ENCODE data around the gene DBNL.

DBNL gene

GRCh38 chr7:44062903-44063295 is 18.4 kb downstream of the DBNL start:
- DNase-seq = no peak

GRCh38 chr7:44063547-44063893 is 19.0 kb downstream of the DBNL start:
- DNase-seq = no peak

GRCh38 chr7:44063894-44064651 is 19.6 kb downstream of the DBNL start:
- no peak for DNase-seq

- no peak for DNase-seq
Observed at GRCh38 chr7:44064791-44065430, 20.4 kb downstream of the DBNL start.

GRCh38 chr7:44065431-44066110 is 21.1 kb downstream of the DBNL start, which contains the start of gene PGAM2:
TSS of gene PGAM2 (minus strand) at chr7:44065567. CDS start at chr7:44065529, 38 bp downstream.
- DNase-seq = no peak

GRCh38 chr7:44066111-44066460 is 21.6 kb downstream of the DBNL start:
- no peak for DNase-seq

GRCh38 chr7:44066494-44067063 is 22.1 kb downstream of the DBNL start:
- DNase-seq = no peak

- no peak for DNase-seq
Observed at GRCh38 chr7:44067064-44067951, 22.8 kb downstream of the DBNL start.

GRCh38 chr7:44068054-44068453 is 23.6 kb downstream of the DBNL start:
- DNase-seq = no peak

- DNase-seq = no peak
Observed at GRCh38 chr7:44071726-44072363, 27.3 kb downstream of the DBNL start.

- no peak for DNase-seq
Observed at GRCh38 chr7:44072364-44073231, 28.1 kb downstream of the DBNL start.

- DNase-seq = no peak
Observed at GRCh38 chr7:44073664-44074348, 29.3 kb downstream of the DBNL start.

- no peak for DNase-seq
Observed at GRCh38 chr7:44074349-44074695, 29.8 kb downstream of the DBNL start.

GRCh38 chr7:44075296-44076075 is 31.0 kb downstream of the DBNL start:
- no peak for DNase-seq

- DNase-seq = no peak
Observed at GRCh38 chr7:44076101-44076895, 31.8 kb downstream of the DBNL start.

- DNase-seq = no peak
Observed at GRCh38 chr7:44077061-44077460, 32.6 kb downstream of the DBNL start.

- DNase-seq = no peak
Observed at GRCh38 chr7:44077681-44078091, 33.2 kb downstream of the DBNL start.

GRCh38 chr7:44078521-44078920 is 34.0 kb downstream of the DBNL start:
- DNase-seq = no peak
